ENCODE results near the gene UFL1.

- TF ChIP-seq CTCF (IDR thresholded peaks at IDR 0.05; ENCODE audit: low read depth, low read length), result no peak
- TF ChIP-seq EZH2phosphoT487 (IDR thresholded peaks at IDR 0.05; ENCODE audit: low read depth), result no peak
Measured at GRCh38 chr6:96570053-96570452, 48.4 kb downstream of the UFL1 start.

Data from OCI-LY3 (cell line).